Measurements from ENCODE around the gene P2RY11.

The P2RY11 gene

DNA sequence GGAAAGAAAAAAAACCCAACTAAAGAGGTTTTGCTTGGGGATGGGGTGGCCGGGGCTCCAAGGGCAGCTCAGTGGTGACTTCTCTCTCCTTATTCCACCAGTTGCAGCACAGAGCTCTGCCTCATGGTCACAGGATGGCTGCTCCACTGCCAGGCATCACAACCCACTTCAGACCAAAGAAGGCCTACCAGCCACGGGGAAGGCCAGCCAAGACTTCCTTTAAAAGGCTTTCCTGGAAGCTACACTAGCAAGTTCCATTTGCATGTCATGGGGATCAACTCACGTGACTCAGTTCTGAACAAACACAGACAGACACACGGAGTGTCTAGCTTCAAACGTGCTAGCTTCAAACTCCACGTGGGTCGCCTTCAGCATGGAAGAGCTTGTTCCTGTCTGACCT is 21.4 kb downstream of the P2RY11 start:
- TF ChIP-seq, protein P1, sequence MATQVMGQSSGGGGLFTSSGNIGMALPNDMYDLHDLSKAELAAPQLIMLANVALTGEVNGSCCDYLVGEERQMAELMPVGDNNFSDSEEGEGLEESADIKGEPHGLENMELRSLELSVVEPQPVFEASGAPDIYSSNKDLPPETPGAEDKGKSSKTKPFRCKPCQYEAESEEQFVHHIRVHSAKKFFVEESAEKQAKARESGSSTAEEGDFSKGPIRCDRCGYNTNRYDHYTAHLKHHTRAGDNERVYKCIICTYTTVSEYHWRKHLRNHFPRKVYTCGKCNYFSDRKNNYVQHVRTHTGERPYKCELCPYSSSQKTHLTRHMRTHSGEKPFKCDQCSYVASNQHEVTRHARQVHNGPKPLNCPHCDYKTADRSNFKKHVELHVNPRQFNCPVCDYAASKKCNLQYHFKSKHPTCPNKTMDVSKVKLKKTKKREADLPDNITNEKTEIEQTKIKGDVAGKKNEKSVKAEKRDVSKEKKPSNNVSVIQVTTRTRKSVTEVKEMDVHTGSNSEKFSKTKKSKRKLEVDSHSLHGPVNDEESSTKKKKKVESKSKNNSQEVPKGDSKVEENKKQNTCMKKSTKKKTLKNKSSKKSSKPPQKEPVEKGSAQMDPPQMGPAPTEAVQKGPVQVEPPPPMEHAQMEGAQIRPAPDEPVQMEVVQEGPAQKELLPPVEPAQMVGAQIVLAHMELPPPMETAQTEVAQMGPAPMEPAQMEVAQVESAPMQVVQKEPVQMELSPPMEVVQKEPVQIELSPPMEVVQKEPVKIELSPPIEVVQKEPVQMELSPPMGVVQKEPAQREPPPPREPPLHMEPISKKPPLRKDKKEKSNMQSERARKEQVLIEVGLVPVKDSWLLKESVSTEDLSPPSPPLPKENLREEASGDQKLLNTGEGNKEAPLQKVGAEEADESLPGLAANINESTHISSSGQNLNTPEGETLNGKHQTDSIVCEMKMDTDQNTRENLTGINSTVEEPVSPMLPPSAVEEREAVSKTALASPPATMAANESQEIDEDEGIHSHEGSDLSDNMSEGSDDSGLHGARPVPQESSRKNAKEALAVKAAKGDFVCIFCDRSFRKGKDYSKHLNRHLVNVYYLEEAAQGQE (IDR thresholded peaks at IDR 0.05; ENCODE audit: low read depth): no peak
- no peak for TF ChIP-seq ZBTB7A (IDR thresholded peaks at IDR 0.05; ENCODE audit: low read depth)
- TF ChIP-seq CREB1 (IDR thresholded peaks at IDR 0.05; ENCODE audit: low read depth): no peak
- no peak for TF ChIP-seq RAD21 (IDR thresholded peaks at IDR 0.05; ENCODE audit: low read depth)
- TF ChIP-seq, protein P2, sequence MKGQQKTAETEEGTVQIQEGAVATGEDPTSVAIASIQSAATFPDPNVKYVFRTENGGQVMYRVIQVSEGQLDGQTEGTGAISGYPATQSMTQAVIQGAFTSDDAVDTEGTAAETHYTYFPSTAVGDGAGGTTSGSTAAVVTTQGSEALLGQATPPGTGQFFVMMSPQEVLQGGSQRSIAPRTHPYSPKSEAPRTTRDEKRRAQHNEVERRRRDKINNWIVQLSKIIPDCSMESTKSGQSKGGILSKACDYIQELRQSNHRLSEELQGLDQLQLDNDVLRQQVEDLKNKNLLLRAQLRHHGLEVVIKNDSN (IDR thresholded peaks at IDR 0.05): no peak
- TF ChIP-seq TCF12 (IDR thresholded peaks at IDR 0.05; ENCODE audit: low read depth): no peak
- no peak for TF ChIP-seq CEBPB (IDR thresholded peaks at IDR 0.05)
- TF ChIP-seq NFIC (IDR thresholded peaks at IDR 0.05): no peak
- no peak for TF ChIP-seq TAF1 (IDR thresholded peaks at IDR 0.05; ENCODE audit: low read depth)
- TF ChIP-seq, protein P3, sequence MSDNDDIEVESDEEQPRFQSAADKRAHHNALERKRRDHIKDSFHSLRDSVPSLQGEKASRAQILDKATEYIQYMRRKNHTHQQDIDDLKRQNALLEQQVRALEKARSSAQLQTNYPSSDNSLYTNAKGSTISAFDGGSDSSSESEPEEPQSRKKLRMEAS (IDR thresholded peaks at IDR 0.05): no peak
- no peak for TF ChIP-seq EP300 (IDR thresholded peaks at IDR 0.05; ENCODE audit: borderline replicate concordance)
- no peak for TF ChIP-seq EGR1 (IDR thresholded peaks at IDR 0.05)
- no peak for TF ChIP-seq YY1 (IDR thresholded peaks at IDR 0.05; ENCODE audit: low read depth)
- TF ChIP-seq FOXM1 (IDR thresholded peaks at IDR 0.05; ENCODE audit: borderline replicate concordance, low read depth): no peak
- TF ChIP-seq TEAD4 (IDR thresholded peaks at IDR 0.05): no peak

DNA sequence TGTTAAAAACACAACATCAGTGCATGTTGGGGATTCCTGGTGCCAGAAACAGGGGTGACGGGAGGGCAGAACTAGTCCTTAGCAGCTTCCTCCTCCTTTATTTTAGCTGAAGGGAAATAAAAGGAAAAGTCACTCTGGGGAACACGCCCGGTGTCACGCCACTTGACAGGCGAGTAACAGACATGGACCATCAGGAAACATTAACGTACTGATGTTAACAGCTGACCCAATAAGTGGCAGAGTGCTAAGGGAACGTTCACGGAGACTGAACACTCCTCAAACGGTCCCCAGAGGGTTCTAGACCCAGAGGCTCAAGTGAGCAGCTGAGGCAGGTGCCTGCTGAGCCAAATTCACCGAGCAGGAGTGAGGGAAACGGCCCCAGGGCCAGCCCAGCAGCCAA is 22.1 kb downstream of the P2RY11 start:
- no peak for TF ChIP-seq TCF12 (IDR thresholded peaks at IDR 0.05; ENCODE audit: low read depth)
- no peak for TF ChIP-seq FOXM1 (IDR thresholded peaks at IDR 0.05; ENCODE audit: borderline replicate concordance, low read depth)
- no peak for TF ChIP-seq NFIC (IDR thresholded peaks at IDR 0.05)
- TF ChIP-seq TAF1 (IDR thresholded peaks at IDR 0.05; ENCODE audit: low read depth): no peak
- no peak for TF ChIP-seq YY1 (IDR thresholded peaks at IDR 0.05; ENCODE audit: low read depth)
- no peak for TF ChIP-seq EGR1 (IDR thresholded peaks at IDR 0.05)
- TF ChIP-seq RAD21 (IDR thresholded peaks at IDR 0.05; ENCODE audit: low read depth): no peak
- TF ChIP-seq, protein P1 (IDR thresholded peaks at IDR 0.05; ENCODE audit: low read depth): no peak
- TF ChIP-seq ZBTB7A (IDR thresholded peaks at IDR 0.05; ENCODE audit: low read depth): no peak
- TF ChIP-seq, protein P3 (IDR thresholded peaks at IDR 0.05): no peak
- TF ChIP-seq TEAD4 (IDR thresholded peaks at IDR 0.05): no peak
- no peak for TF ChIP-seq CEBPB (IDR thresholded peaks at IDR 0.05)
- TF ChIP-seq EP300 (IDR thresholded peaks at IDR 0.05; ENCODE audit: borderline replicate concordance): no peak
- TF ChIP-seq, protein P2 (IDR thresholded peaks at IDR 0.05): no peak
- TF ChIP-seq CREB1 (IDR thresholded peaks at IDR 0.05; ENCODE audit: low read depth): no peak

DNA sequence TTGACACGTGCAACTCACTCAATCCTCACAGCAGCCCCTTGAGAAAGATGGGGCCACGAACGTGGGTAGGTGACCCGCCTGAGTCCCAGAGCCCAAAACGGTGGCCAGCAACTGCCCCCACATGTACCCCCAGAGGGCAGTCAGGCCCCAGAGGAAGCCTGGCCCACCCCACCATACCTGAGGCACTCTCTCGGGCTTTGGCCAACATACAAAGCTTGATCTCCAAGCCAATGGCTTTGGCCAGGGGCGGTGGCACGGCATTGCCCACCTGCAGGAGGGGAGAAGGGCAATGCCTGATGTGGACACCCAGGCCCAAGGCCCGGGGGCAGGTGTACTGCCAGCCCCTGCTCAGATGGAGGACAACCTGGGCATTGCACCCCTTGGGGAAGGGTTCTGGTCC is 22.5 kb downstream of the P2RY11 start:
- TF ChIP-seq EP300 (IDR thresholded peaks at IDR 0.05; ENCODE audit: borderline replicate concordance) (no peak), TEAD4 (IDR thresholded peaks at IDR 0.05) (no peak), NFIC (IDR thresholded peaks at IDR 0.05) (no peak), TAF1 (IDR thresholded peaks at IDR 0.05; ENCODE audit: low read depth) (no peak), FOXM1 (IDR thresholded peaks at IDR 0.05; ENCODE audit: borderline replicate concordance, low read depth) (no peak), RAD21 (IDR thresholded peaks at IDR 0.05; ENCODE audit: low read depth) (no peak), YY1 (IDR thresholded peaks at IDR 0.05; ENCODE audit: low read depth) (no peak), TCF12 (IDR thresholded peaks at IDR 0.05; ENCODE audit: low read depth) (no peak), ZBTB7A (IDR thresholded peaks at IDR 0.05; ENCODE audit: low read depth) (no peak), CEBPB (IDR thresholded peaks at IDR 0.05) (no peak), CREB1 (IDR thresholded peaks at IDR 0.05; ENCODE audit: low read depth) (no peak), EGR1 (IDR thresholded peaks at IDR 0.05) (no peak)
- TF ChIP-seq, protein P2 (IDR thresholded peaks at IDR 0.05): no peak
- TF ChIP-seq, protein P3 (IDR thresholded peaks at IDR 0.05): no peak
- TF ChIP-seq, protein P1 (IDR thresholded peaks at IDR 0.05; ENCODE audit: low read depth): no peak

Measured in Ishikawa (cell line).